Gastrocnemius medialis (tissue), 4 donors: ENCODE measurements around the gene DCAF5. TPM values are rescaled to one million over a fixed set of nuclear protein-coding genes. Genes with fewer than 3 reads are reported as not detected.

Experiments
- ATAC-seq, 2 donors: fragments of 150-250 bp; one replicate each; pipeline ENCODE4 v1.9.1; 2016
- DNase-seq, 2 donors: peaks; one replicate each; pipeline ENCODE4 v3.0.0-alpha.2; 2019
- H3K27ac ChIP-seq, 4 donors: fragments of 200-600 bp; sonication (generic); 1 replicate in 1 of 4; 2 replicates in 3 of 4; pipeline ENCODE4 v1.5.1; 2016 to 2018; ENCODE audit warnings: mild to moderate bottlenecking in 2 of 4, moderate library complexity in 1 of 4
- H3K27me3 ChIP-seq, 3 donors: fragments of 200-600 bp; sonication (generic) in 2 of 3; 1 replicate in 1 of 3; 2 replicates in 2 of 3; pipeline versions ENCODE4 v1.5.1 to v1.6.0; 2016 to 2019; ENCODE audit warnings: mild to moderate bottlenecking in 1 of 3, moderate library complexity in 1 of 3
- H3K36me3 ChIP-seq, 2 donors: fragments of 200-600 bp; sonication (generic) in 1 of 2; one replicate each; pipeline ENCODE4 v1.5.1; 2017 to 2018
- H3K4me1 ChIP-seq, 2 donors: fragments of 200-600 bp; sonication (generic) in 1 of 2; one replicate each; pipeline ENCODE4 v1.5.1; 2016 to 2017; ENCODE audit warnings: mild to moderate bottlenecking in 2 of 2
- H3K4me3 ChIP-seq, 4 donors: fragments of 200-600 bp; sonication (generic) in 3 of 4; 1 replicate in 1 of 4; 2 replicates in 3 of 4; pipeline ENCODE4 v1.5.1; 2016 to 2019; ENCODE audit warnings: mild to moderate bottlenecking in 2 of 4
- H3K9me3 ChIP-seq, 3 donors: fragments of 200-600 bp; sonication (generic) in 2 of 3; 1 replicate in 1 of 3; 2 replicates in 2 of 3; pipeline ENCODE4 v1.5.1; 2016 to 2019
- CTCF ChIP-seq, 5 experiments: fragments of 450-650 bp in 3 of 5; fragments of 200-600 bp in 2 of 5; sonication (generic) in 2 of 5; IDR thresholded peaks in 4 of 5; conservative IDR thresholded peaks in 1 of 5; 1 replicate in 4 of 5; 2 replicates in 1 of 5; pipeline ENCODE4 v1.5.1; 2016 to 2019; ENCODE audit warnings: antibody characterized with exemption in 5 of 5, mild to moderate bottlenecking in 3 of 5, moderate library complexity in 3 of 5
- POLR2A ChIP-seq, 2 donors: fragments of 450-650 bp; IDR thresholded peaks; one replicate each; pipeline ENCODE4 v1.6.1; 2017; ENCODE audit warnings: antibody characterized with exemption in 2 of 2, mild to moderate bottlenecking in 2 of 2, moderate library complexity in 2 of 2
- in situ Hi-C, 4 donors: fragments of 200-750 bp; cut with MboI; loops; one replicate each; pipeline versions ENCODE4 v1.15.0 to v1.8.0; 2017; ENCODE audit warnings: low sequenced_read_pairs in 4 of 4
- intact Hi-C: fragments of 100-400 bp; cut with DNase I; formaldehyde crosslinking; loops from one replicate; pipeline ENCODE4 v1.15.1; 2023; ENCODE audit warnings: low total_unique reads
- total RNA-seq, 4 donors: library from RNA; depleted of rRNA; stranded (reverse); fragments of >200 nt; gene quantifications; one replicate each; pipeline versions ENCODE4 v1.1.0 to v1.2.3, GENCODE V29; 2016

Gene DCAF5, protein sequence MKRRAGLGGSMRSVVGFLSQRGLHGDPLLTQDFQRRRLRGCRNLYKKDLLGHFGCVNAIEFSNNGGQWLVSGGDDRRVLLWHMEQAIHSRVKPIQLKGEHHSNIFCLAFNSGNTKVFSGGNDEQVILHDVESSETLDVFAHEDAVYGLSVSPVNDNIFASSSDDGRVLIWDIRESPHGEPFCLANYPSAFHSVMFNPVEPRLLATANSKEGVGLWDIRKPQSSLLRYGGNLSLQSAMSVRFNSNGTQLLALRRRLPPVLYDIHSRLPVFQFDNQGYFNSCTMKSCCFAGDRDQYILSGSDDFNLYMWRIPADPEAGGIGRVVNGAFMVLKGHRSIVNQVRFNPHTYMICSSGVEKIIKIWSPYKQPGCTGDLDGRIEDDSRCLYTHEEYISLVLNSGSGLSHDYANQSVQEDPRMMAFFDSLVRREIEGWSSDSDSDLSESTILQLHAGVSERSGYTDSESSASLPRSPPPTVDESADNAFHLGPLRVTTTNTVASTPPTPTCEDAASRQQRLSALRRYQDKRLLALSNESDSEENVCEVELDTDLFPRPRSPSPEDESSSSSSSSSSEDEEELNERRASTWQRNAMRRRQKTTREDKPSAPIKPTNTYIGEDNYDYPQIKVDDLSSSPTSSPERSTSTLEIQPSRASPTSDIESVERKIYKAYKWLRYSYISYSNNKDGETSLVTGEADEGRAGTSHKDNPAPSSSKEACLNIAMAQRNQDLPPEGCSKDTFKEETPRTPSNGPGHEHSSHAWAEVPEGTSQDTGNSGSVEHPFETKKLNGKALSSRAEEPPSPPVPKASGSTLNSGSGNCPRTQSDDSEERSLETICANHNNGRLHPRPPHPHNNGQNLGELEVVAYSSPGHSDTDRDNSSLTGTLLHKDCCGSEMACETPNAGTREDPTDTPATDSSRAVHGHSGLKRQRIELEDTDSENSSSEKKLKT
- total RNA-seq: 10 to 100 TPM; 45.9 to 96.6 (median 66.8) TPM

DNA sequence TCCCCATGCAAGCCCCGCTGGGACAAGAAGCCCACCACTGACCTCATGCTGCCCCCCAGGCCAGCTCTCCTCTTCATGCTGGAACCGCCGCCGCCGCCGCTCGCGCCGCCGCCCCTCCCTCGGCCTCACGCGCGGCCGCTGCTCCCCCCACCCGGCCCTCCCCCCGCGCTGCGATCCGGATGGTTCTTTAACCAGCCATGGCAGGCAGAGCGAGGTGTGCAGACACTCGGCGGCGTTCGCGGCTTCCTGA, at the start of gene DCAF5:
Gene DCAF5 (minus strand): TSS at position 218 of the 250 bp plus-strand sequence. CDS start 141 bp downstream, at position 77.
- in situ Hi-C loops (no loop called here), intact Hi-C loops (loop anchor here (1.0 to 5.0 kb wide), 6 partner anchors 38 to 1536 kb away; partner anchors contain the start of genes ARG2, COX16, ERH and EXD2)
- H3K27ac ChIP-seq: peak within 1 kb of the TSS; percentile 92 to 98 (median 98)
- no peaks in the 10 kb centered on the region for H3K36me3 ChIP-seq
- peaks cover 21 to 23% of the 10 kb centered on the region in 2 donors for H3K4me1 ChIP-seq
- ATAC-seq (no peak), DNase-seq (peak in 1 of 2 donors; percentile 94)
- peak within 1 kb of the TSS; percentile 76 to 99 (median 88) for H3K4me3 ChIP-seq
- no peaks in the 10 kb centered on the region for H3K9me3 ChIP-seq
- no peaks in the 10 kb centered on the region for H3K27me3 ChIP-seq
- TF ChIP-seq POLR2A (IDR thresholded peaks at IDR 0.05) (no peak), CTCF (IDR thresholded peaks at IDR 0.05 in 4 of 5, conservative IDR thresholded peaks at IDR 0.05 in 1 of 5) (no peak)

- Histone ChIP-seq H3K9me3 (no peaks in the 10 kb centered on the region), H3K27ac (no peak overlapping the region), H3K4me1 (peaks cover 3 to 9% of the 10 kb centered on the region in 2 donors), H3K4me3 (no peak overlapping the region), H3K27me3 (no peaks in the 10 kb centered on the region), H3K36me3 (no peaks in the 10 kb centered on the region)
- ATAC-seq (no peak), DNase-seq (no peak)
- intact Hi-C loops (no loop called here), in situ Hi-C loops (no loop called here)
- TF ChIP-seq CTCF (IDR thresholded peaks at IDR 0.05 in 4 of 5, conservative IDR thresholded peaks at IDR 0.05 in 1 of 5): no peak
Measured at GRCh38 chr14:69199786-69200185, 46.9 kb upstream of the DCAF5 start.

DNA sequence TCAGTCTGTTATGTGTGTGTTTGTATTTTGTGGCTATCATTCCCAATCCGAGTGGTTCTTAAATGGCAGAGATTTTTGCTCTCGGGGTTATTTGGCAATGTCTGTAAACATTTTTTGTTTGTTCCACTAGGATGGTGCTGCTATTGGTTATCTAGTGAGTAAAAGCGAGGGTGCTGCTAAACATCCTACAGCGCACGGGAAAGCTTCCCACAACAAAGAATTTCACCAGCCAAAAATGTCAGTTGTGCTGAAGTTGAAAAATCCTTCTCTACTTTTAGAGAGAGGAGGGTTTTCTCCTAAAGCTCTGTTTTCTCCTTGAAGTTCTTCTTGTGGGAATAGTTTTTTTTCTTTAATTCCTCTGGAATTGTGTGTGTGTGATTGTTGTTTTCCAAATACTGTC, 40.8 kb upstream of the DCAF5 start:
- Histone ChIP-seq H3K27ac (no peak overlapping the region), H3K4me1 (peaks cover 16 to 18% of the 10 kb centered on the region in 2 donors), H3K4me3 (no peak overlapping the region), H3K9me3 (no peaks in the 10 kb centered on the region), H3K36me3 (no peaks in the 10 kb centered on the region), H3K27me3 (no peaks in the 10 kb centered on the region)
- intact Hi-C loops (loop anchor here (2.0 kb wide), 1 partner anchor 17 kb away; no protein-coding TSS in a partner anchor), in situ Hi-C loops (no loop called here)
- TF ChIP-seq POLR2A (IDR thresholded peaks at IDR 0.05) (no peak), CTCF (IDR thresholded peaks at IDR 0.05 in 4 of 5, conservative IDR thresholded peaks at IDR 0.05 in 1 of 5) (no peak)
- ATAC-seq (no peak), DNase-seq (no peak)

DNA sequence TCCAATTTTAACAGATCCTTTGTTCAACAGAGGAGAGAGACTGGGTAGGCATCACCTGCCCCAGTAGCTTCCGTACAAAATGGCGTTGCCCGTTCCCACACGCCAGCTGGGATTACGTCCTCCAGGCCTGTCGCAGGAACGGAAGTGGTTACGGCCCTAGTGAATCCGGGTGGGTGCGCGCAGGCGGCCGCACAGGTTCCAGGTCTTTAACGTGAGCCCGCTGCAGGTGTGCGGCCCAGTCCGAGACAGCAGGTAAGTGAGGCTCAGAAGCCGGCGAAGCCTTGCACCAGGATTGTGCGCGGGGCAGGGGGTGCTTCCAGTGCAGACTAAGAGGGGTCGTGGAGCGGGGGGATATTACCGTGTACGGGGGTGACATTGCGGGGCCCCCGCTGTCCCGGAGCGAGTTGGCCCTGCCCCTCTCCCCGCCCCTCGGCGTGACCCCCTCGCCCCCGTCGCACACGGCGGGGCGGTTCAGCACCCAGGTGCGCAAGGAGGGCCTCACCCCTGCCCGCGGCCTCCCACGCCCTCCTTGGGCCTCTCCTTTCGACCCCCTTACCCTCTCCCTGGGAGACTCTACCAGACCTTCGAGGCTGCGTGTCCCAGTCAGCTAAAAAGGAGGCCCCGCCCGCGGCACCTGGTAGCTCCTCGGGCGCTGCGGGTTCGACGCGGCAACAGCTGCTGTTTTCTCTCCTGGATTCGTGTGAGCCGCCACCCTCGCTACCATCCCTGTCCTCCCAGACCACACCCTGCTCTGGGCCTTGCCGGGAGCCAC, 38.6 kb upstream of the DCAF5 start, which contains the start of gene EXD2:
Gene EXD2 (plus strand): TSS at position 159 of the 772 bp plus-strand sequence. CDS start 17,973 bp downstream, outside the sequence.
- DNase-seq (peak; percentile 86 to 87), ATAC-seq (peak; percentile 98 to 99)
- intact Hi-C loops: loop anchor here (1.0 to 2.0 kb wide), 4 partner anchors 19 to 207 kb away; partner anchors contain the start of genes DCAF5, ERH and SLC39A9
- Histone ChIP-seq H3K4me1 (peaks cover 16 to 18% of the 10 kb centered on the region in 2 donors), H3K4me3 (peak within 1 kb of the TSS; percentile 63 to 99 (median 90)), H3K27ac (peak within 1 kb of the TSS; percentile 79 to 89 (median 84)), H3K9me3 (no peaks in the 10 kb centered on the region), H3K36me3 (no peaks in the 10 kb centered on the region), H3K27me3 (no peaks in the 10 kb centered on the region)
- in situ Hi-C loops: no loop called here
- TF ChIP-seq CTCF (IDR thresholded peaks at IDR 0.05 in 4 of 5, conservative IDR thresholded peaks at IDR 0.05 in 1 of 5): no peak
- TF ChIP-seq POLR2A (IDR thresholded peaks at IDR 0.05): peak in 1 of 2 donors; percentile 55
